ENCODE results near the gene MIGA2.

Gene MIGA2

GRCh38 chr9:129074106-129074505 is 37.7 kb downstream of the MIGA2 start:
- no peak for DNase-seq (ENCODE audit: low spot score)

- DNase-seq (ENCODE audit: low spot score), result no peak
Measured at GRCh38 chr9:129075996-129076639, 39.7 kb downstream of the MIGA2 start.

- DNase-seq (ENCODE audit: low spot score), result no peak
Measured at GRCh38 chr9:129076640-129077037, 40.2 kb downstream of the MIGA2 start.

GRCh38 chr9:129077236-129077635 is 40.8 kb downstream of the MIGA2 start:
- DNase-seq (ENCODE audit: low spot score), result no peak

GRCh38 chr9:129078691-129079503 is 42.5 kb downstream of the MIGA2 start:
- DNase-seq (ENCODE audit: low spot score), result no peak

- DNase-seq (ENCODE audit: low spot score), result no peak
Measured at GRCh38 chr9:129079829-129080228, 43.4 kb downstream of the MIGA2 start.

DNA sequence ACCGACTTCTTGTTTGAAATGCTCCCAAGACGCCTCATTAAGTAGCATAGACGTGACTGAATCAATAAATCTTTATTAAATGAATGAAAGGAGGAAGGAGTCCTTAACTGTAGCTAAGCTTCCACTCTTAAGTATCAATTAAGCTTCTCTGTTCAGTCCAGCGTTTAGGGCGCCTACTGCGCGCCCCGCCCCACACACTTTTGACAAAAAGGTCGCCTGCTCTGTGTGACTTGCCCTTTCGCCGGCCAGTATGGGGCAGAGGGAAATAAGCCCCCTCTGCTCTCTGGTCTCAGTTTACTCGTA is 43.8 kb downstream of the MIGA2 start:
- DNase-seq (ENCODE audit: low spot score), result no peak

GRCh38 chr9:129080601-129081387 is 44.4 kb downstream of the MIGA2 start, which contains the start of gene DOLPP1:
Gene DOLPP1 (plus strand): TSS chr9:129081111. CDS start chr9:129081132, 21 bp downstream.
- peak; percentile 100 for DNase-seq (ENCODE audit: low spot score)

DNA sequence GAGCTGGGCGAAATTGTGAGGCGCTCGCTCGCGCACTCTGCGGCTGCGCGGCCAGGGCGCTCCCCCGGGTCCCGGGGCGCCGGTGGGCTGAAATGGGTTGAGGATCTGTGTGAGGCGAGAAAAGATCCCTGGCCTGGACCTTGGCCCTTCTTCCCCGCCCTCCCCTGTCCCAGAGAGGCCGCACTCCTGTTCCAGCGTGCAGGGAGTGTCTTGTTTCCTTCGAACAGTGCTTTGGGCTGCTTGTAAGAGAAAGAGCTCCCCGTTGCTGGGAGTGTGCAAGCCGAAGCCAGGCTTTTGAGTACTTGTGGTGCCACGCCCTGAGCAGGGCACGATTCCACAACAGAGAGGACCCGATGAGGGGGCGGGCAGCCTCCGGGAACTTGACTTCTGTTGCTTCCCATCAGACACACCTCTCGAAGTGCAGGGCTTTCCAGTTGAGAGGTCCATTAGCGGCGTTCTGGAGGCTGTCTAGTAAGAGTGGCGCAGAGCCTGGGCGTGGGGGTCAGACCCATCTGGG is 45.0 kb downstream of the MIGA2 start:
- DNase-seq (ENCODE audit: low spot score), result no peak

GRCh38 chr9:129084087-129084486 is 47.7 kb downstream of the MIGA2 start:
- no peak for DNase-seq (ENCODE audit: low spot score)

GRCh38 chr9:129089246-129089645 is 52.8 kb downstream of the MIGA2 start:
- DNase-seq (ENCODE audit: low spot score), result no peak

DNA sequence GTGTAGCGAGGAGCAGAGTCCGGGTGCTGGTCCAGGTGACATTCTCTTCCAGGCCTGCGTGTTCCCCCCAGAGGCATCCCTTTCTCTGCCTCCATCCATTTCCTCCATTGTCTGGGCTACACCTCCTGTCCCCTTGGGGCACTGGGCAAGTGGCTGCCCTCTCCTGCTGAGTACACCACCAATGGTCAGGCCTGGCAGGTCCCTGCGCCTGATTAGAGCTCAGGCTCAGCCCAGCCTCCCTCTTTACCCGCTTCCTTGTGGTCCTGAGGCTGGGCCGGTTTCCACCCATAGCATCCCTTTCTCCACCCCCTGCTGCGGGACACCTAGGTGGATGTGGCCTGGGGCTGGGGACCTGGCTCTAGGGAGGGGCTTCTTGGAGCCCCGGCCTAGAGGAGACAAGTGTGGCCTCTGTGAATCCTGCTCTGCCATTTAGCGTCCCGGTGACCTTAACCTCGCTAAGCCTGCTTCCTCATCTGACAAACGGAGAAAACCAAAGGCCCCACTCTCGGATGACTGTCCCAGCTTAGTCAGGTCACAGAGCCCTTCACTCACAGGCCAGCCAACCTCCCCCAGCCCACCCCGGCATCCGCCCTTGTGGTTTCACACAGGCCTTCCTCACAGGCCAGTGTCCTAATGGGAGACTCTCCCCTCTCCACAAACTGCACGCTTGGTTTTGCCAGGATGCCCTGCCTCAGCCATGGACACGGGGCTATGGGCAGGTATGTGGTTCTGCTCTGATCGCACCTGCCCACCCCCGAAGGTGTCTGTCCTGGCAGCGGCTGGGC is 57.4 kb downstream of the MIGA2 start:
- no peak for DNase-seq (ENCODE audit: low spot score)

- no peak for DNase-seq (ENCODE audit: low spot score)
Measured at GRCh38 chr9:129094387-129095169, 58.2 kb downstream of the MIGA2 start.

GRCh38 chr9:129095170-129095667 is 58.8 kb downstream of the MIGA2 start:
- no peak for DNase-seq (ENCODE audit: low spot score)

DNA sequence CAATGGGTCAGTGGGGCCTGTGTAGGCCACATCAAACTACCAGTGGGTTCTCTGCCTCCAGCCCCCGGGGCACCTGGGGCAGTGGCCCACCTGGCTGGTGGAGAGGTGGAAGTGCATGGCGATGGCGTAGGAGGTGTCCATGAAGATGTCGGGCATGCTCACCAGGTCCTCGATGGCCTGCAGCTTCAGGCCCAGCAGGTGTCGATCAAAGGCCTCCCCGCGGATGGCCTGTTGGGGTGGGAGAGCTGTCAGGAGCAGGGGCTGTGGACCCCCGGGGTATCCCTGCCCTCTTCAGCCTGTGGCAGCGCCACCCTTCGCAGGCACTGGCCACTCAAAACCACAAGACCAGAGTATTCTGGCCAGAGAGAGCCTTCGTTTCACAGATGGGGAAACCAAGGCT is 59.5 kb downstream of the MIGA2 start:
- no peak for DNase-seq (ENCODE audit: low spot score)

DNA sequence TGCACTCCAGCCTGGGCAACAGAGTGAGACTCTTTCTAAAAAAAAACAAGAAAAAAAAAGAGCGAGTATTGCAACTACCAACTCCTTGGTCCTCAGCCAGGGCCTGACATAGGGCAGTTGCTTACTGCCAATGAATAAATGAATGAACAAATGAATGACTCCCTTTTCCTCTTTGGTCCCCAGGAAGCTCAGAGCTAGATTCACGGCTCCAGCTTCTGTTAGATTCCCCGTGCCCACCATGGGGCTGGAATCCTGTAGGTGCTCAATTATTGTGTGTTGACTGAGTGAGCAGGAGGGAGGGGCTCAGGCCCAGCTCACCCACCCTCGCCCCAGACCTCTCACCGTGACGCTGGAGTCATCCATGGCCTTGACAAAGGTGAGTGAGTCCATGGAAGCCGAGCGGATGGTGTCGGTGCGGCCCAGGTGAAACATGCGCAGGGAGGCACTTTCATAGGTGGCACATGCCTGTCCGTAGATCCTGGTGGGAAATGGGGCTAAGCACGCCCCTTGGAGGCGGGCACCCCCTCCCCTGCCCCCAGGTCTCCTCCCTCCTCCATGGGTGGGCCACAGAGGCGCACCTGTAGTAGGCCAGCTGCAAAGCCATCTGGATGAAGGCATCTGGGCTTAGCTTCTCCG is 61.4 kb downstream of the MIGA2 start:
- DNase-seq (ENCODE audit: low spot score), result no peak

DNA sequence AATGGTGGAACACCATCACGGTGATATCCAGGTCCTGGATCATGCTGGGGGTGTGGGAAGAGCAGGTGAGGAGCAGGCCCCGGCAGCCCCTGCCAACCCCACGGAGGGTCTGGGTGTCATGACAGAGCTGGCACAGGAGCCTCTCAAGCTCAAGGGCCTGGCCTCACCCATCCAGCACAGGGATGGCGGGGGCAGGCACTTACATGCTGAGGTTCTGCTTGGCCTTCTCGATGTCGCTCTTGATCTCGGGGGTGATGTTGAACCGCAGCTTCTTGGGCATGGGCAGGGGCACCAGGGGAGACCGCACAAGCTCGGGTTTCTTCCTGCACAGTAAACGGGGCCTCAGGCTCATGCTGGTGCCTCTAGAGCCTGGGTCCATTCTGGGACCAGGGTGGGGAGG is 61.9 kb downstream of the MIGA2 start:
- DNase-seq (ENCODE audit: low spot score), result no peak

- DNase-seq (ENCODE audit: low spot score), result no peak
Measured at GRCh38 chr9:129100383-129101169, 64.2 kb downstream of the MIGA2 start.

DNA sequence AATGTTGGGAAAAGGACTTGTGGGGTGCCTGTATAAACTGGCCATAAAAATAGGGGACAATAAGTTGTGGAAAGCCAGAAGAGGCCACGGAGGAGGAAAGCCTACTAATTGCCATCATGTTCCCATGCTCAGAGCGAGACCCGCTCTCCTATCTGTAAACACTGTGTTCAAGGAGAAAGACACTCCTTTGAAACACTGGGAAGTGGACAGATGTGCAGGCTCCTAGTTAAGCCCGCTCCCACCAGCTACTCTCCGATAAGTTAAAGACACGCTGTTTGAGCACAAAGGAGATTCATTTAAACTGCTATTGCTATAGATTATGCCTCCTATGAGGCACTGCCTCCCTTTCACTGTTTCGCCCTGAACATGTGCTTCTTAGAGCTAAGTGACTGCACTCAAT is 64.9 kb downstream of the MIGA2 start:
- DNase-seq (ENCODE audit: low spot score), result no peak

GRCh38 chr9:129102095-129102525 is 65.7 kb downstream of the MIGA2 start:
- no peak for DNase-seq (ENCODE audit: low spot score)

Data from hepatic stellate cell (primary cell).